Activated CD8-positive, alpha-beta memory T cell treated with anti-CD3 and anti-CD28 coated beads, Interleukin-2, amount 10 ng/mL, durations not matched to agents 7 days and 5 days (primary cell): ENCODE measurements around the gene IQCF5. TPM values are rescaled to one million over a fixed set of nuclear protein-coding genes. Genes with fewer than 3 reads are reported as not detected.

Experiments used
- ATAC-seq: fragments of 150-1000 bp; cut with Tn5 transposase; one replicate; pipeline ENCODE4 v1.10.0; 2021; ENCODE audit warnings: moderate library complexity
- CTCF ChIA-PET: fragments of 350-600 bp; sonication (Branson Sonifier 250); formaldehyde crosslinking; loops from one replicate; lab custom pipeline; 2021; ENCODE audit warnings: antibody characterized with exemption; lab: Charles Lee
- DNase-seq: peaks from one replicate; pipeline ENCODE4 v3.0.0-alpha.2; 2020
- H3K27ac Mint-ChIP-seq: one replicate; pipeline ENCODE4 v1.8.0; 2021; ENCODE audit warnings: mild to moderate bottlenecking, mixed read lengths
- H3K27me3 Mint-ChIP-seq: one replicate; pipeline ENCODE4 v1.8.0; 2021; ENCODE audit warnings: mixed read lengths
- H3K36me3 Mint-ChIP-seq: one replicate; pipeline ENCODE4 v1.8.0; 2021; ENCODE audit warnings: mild to moderate bottlenecking, mixed read lengths
- H3K4me1 Mint-ChIP-seq: one replicate; pipeline ENCODE4 v1.8.0; 2021; ENCODE audit warnings: mixed read lengths
- H3K4me3 Mint-ChIP-seq: one replicate; pipeline ENCODE4 v1.8.0; 2021; ENCODE audit warnings: mild to moderate bottlenecking, moderate library complexity, mixed read lengths
- H3K9me3 Mint-ChIP-seq: one replicate; pipeline ENCODE4 v1.8.0; 2022; ENCODE audit warnings: low read depth, mixed read lengths
- total RNA-seq, 2 experiments: library from RNA; stranded (reverse); gene quantifications; one replicate each; pipeline ENCODE4 v1.2.3, GENCODE V29; 2021

IQCF5 gene
- total RNA-seq, 2 experiments from 2014 or later = not detected

DNA sequence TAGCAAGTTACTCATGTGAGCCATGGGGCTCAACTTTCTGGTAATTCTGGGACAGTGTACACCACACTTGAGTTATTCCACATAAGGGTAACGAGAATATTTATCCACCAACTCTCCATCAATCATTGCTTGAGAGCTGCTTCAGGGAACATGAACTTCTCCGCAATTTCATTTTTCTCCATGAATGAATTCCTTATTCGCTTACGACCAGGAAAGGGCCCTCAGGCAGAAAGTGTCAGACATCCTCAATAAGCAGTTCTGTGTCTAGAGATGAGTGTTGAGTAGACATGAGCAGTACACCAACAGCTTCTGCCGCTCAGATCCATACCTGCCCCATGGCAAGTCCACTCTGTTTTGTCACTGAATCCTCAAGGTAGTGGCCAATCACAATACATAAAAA, 38.8 kb downstream of the IQCF5 start:
- no peak overlapping the region for H3K4me3 Mint-ChIP-seq

DNA sequence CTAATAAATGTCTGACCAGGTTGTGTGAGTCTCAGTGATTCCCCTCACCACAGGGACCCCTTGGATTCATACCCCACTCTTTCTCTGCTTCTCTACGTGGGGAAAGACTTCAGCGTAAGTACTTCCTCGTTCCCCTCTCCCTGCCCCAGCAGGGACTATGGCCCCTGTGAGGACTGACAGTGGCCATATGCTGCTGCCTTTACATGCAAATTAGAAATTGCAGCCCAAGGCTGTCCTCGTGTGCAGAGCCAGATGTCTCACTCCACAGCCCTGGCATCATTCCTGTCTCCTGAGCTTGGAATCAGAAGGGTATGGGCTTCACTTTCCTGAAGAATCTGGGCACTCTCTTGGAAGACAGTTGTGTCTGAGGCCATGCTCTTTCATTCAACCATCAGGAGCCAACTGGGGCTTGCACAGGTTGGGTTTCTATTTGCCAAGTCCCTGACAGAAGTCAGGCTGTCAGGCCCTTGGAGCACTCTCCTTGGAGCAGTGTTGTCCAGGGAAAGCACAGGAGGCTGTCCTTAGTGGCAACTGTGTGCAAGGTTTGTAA, 44.5 kb downstream of the IQCF5 start:
- H3K27me3 Mint-ChIP-seq = peaks cover 42% of the 10 kb centered on the region
- no peaks in the 10 kb centered on the region for H3K4me1 Mint-ChIP-seq
- H3K4me3 Mint-ChIP-seq = no peak overlapping the region
- no peak overlapping the region for H3K27ac Mint-ChIP-seq
- DNase-seq (no peak), ATAC-seq (no peak)
- peaks cover 6% of the 10 kb centered on the region for H3K9me3 Mint-ChIP-seq
- CTCF ChIA-PET = no interaction called here
- peaks cover 1% of the 10 kb centered on the region for H3K36me3 Mint-ChIP-seq

More for the DNA sequence above, 38.8 kb downstream of the IQCF5 start:
- no peak overlapping the region for H3K27ac Mint-ChIP-seq
- DNase-seq = no peak
- no peaks in the 10 kb centered on the region for H3K4me1 Mint-ChIP-seq
- no peak for ATAC-seq
- no peaks in the 10 kb centered on the region for H3K9me3 Mint-ChIP-seq
- H3K36me3 Mint-ChIP-seq = no peaks in the 10 kb centered on the region
- H3K27me3 Mint-ChIP-seq = peaks cover 46% of the 10 kb centered on the region
- CTCF ChIA-PET = no interaction called here

DNA sequence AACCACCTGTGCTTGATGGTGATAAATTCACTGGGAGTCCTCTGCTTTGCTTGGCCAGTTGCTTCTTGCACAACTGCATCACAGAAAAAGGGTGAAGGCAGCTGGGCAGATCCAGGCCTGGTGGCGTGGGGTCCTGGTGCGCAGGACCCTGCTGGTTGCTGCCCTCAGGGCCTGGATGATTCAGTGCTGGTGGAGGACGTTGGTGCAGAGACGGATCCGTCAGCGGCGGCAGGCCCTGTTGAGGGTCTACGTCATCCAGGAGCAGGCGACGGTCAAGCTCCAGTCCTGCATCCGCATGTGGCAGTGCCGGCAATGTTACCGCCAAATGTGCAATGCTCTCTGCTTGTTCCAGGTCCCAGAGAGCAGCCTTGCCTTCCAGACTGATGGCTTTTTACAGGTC, 45.1 kb downstream of the IQCF5 start:
- H3K36me3 Mint-ChIP-seq = peaks cover 1% of the 10 kb centered on the region
- DNase-seq (no peak), ATAC-seq (no peak)
- CTCF ChIA-PET = no interaction called here
- peaks cover 45% of the 10 kb centered on the region for H3K27me3 Mint-ChIP-seq
- no peaks in the 10 kb centered on the region for H3K4me1 Mint-ChIP-seq
- peaks cover 6% of the 10 kb centered on the region for H3K9me3 Mint-ChIP-seq
- no peak overlapping the region for H3K27ac Mint-ChIP-seq
- no peak overlapping the region for H3K4me3 Mint-ChIP-seq

DNA sequence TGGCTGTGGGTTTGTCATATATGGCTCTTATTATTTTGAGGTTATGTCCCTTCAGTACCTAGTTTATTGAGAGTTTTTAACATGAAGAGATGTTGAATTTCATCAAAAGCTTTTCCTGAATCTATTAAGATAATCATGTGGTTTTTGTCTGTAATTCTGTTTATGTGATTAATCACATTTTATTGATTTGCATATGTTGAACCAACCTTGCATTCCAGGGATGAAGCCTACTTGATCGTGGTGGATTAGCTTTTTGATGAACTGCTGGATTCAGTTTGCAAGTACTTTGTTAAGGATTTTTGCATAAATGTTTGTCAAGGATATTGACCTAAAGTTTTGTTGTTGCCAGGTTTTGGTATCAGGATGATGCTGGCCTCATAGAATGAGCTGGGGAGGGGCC, 47.1 kb downstream of the IQCF5 start:
- DNase-seq (no peak), ATAC-seq (no peak)
- peaks cover 5% of the 10 kb centered on the region for H3K4me1 Mint-ChIP-seq
- peaks cover 1% of the 10 kb centered on the region for H3K36me3 Mint-ChIP-seq
- H3K27ac Mint-ChIP-seq = no peak overlapping the region
- H3K4me3 Mint-ChIP-seq = no peak overlapping the region
- H3K9me3 Mint-ChIP-seq = peaks cover 6% of the 10 kb centered on the region
- H3K27me3 Mint-ChIP-seq = peaks cover 30% of the 10 kb centered on the region
- CTCF ChIA-PET = interaction anchor here (1.4 kb wide), 1 partner anchor 97 kb away, joined by 4 read pairs; no protein-coding TSS in a partner anchor

Other genes starting within 250 kb of the IQCF5 start
- gene TEX264, start 204.3 kb downstream of the IQCF5 start, total RNA-seq = 10 to 100 TPM; 58.8 to 66.5 TPM
- under 1 TPM; 0.52 to 0.55 TPM for gene GRM2, start 168.5 kb downstream of the IQCF5 start, total RNA-seq
- gene IQCF6, start 96.4 kb downstream of the IQCF5 start, total RNA-seq = not detected
- gene IQCF2, start 14.0 kb downstream of the IQCF5 start, total RNA-seq = not detected
- not detected for gene IQCF1, start 27.8 kb upstream of the IQCF5 start, total RNA-seq
- gene RRP9, start 66.3 kb upstream of the IQCF5 start, total RNA-seq = 10 to 100 TPM; 25.4 to 38.0 TPM
- gene PARP3, start 66.8 kb upstream of the IQCF5 start, total RNA-seq = 10 to 100 TPM; 15.8 to 19.0 TPM
- not detected for gene GPR62, start 79.8 kb upstream of the IQCF5 start, total RNA-seq
- gene PCBP4, start 91.9 kb upstream of the IQCF5 start, total RNA-seq = 10 to 100 TPM; 11.4 to 21.1 TPM
- gene ABHD14B, start 98.4 kb upstream of the IQCF5 start, total RNA-seq = 10 to 100 TPM; 36.2 to 36.7 TPM
- gene ABHD14A, start 99.5 kb upstream of the IQCF5 start, total RNA-seq = 10 to 100 TPM; 11.8 to 13.7 TPM
- gene ACY1, start 107.9 kb upstream of the IQCF5 start, total RNA-seq = 10 to 100 TPM; 18.1 to 21.3 TPM
- gene RPL29, start 120.3 kb upstream of the IQCF5 start, total RNA-seq = 1,000 to 10,000 TPM; 1,042 to 1,060 TPM
- 10 to 100 TPM; 24.2 to 29.3 TPM for gene DUSP7, start 181.0 kb upstream of the IQCF5 start, total RNA-seq